Activated naive CD4-positive, alpha-beta T cell treated with anti-CD3 and anti-CD28 coated beads, Interleukin-2, amount 10 ng/mL, durations not matched to agents 7 days and 5 days (primary cell): Measurements from ENCODE around the gene SLCO1C1.
"Not testable (repeated sequence)": the region's sequence is repeated elsewhere in the genome, so short reads cannot be mapped to it uniquely, and the experiment has no call there.

Experiments
- CTCF ChIA-PET: fragments of 350-600 bp; sonication (Branson Sonifier 250); formaldehyde crosslinking; loops from one replicate; lab custom pipeline; 2021; ENCODE audit warnings: antibody characterized with exemption; lab: Charles Lee
- DNase-seq: peaks from one replicate; pipeline ENCODE4 v3.0.0-alpha.2; 2020
- H3K27ac Mint-ChIP-seq: one replicate; pipeline ENCODE4 v1.8.0; 2021; ENCODE audit warnings: mild to moderate bottlenecking, moderate library complexity, mixed read lengths
- H3K27me3 Mint-ChIP-seq: one replicate; pipeline ENCODE4 v1.8.0; 2021; ENCODE audit warnings: mild to moderate bottlenecking, mixed read lengths
- H3K36me3 Mint-ChIP-seq: one replicate; pipeline ENCODE4 v1.8.0; 2021; ENCODE audit warnings: mixed read lengths
- H3K4me1 Mint-ChIP-seq: one replicate; pipeline ENCODE4 v1.8.0; 2021; ENCODE audit warnings: mixed read lengths
- H3K4me3 Mint-ChIP-seq: one replicate; pipeline ENCODE4 v1.8.0; 2021; ENCODE audit warnings: mild to moderate bottlenecking, moderate library complexity, mixed read lengths
- H3K9me3 Mint-ChIP-seq: one replicate; pipeline ENCODE4 v1.8.0; 2021; ENCODE audit warnings: mixed read lengths

SLCO1C1 gene

GRCh38 chr12:20740972-20741371, 45.8 kb downstream of the SLCO1C1 start:
- H3K4me3 Mint-ChIP-seq: no peak overlapping the region
- H3K4me1 Mint-ChIP-seq: no peaks in the 10 kb centered on the region
- H3K27me3 Mint-ChIP-seq: no peaks in the 10 kb centered on the region
- no peaks in the 10 kb centered on the region for H3K36me3 Mint-ChIP-seq
- H3K9me3 Mint-ChIP-seq: peaks cover 3% of the 10 kb centered on the region
- H3K27ac Mint-ChIP-seq: no peak overlapping the region
- CTCF ChIA-PET: no interaction called here
- no peak for DNase-seq

GRCh38 chr12:20748198-20748597, 53.1 kb downstream of the SLCO1C1 start:
- no peaks in the 10 kb centered on the region for H3K27me3 Mint-ChIP-seq
- no peak for DNase-seq
- no peaks in the 10 kb centered on the region for H3K4me1 Mint-ChIP-seq
- peaks cover 4% of the 10 kb centered on the region for H3K9me3 Mint-ChIP-seq
- no peak overlapping the region for H3K4me3 Mint-ChIP-seq
- CTCF ChIA-PET: no interaction called here
- H3K36me3 Mint-ChIP-seq: no peaks in the 10 kb centered on the region
- no peak overlapping the region for H3K27ac Mint-ChIP-seq

GRCh38 chr12:20751046-20751445, 55.9 kb downstream of the SLCO1C1 start:
- H3K36me3 Mint-ChIP-seq: no peaks in the 10 kb centered on the region
- CTCF ChIA-PET: no interaction called here
- no peak for DNase-seq
- no peak overlapping the region for H3K4me3 Mint-ChIP-seq
- no peak overlapping the region for H3K27ac Mint-ChIP-seq
- H3K27me3 Mint-ChIP-seq: no peaks in the 10 kb centered on the region
- peaks cover 3% of the 10 kb centered on the region for H3K9me3 Mint-ChIP-seq
- H3K4me1 Mint-ChIP-seq: no peaks in the 10 kb centered on the region

- H3K36me3 Mint-ChIP-seq: no peaks in the 10 kb centered on the region
- H3K27me3 Mint-ChIP-seq: no peaks in the 10 kb centered on the region
- no peaks in the 10 kb centered on the region for H3K4me1 Mint-ChIP-seq
- CTCF ChIA-PET: no interaction called here
- H3K4me3 Mint-ChIP-seq: no peak overlapping the region
- H3K27ac Mint-ChIP-seq: no peak overlapping the region
- DNase-seq: no peak
- H3K9me3 Mint-ChIP-seq: peaks cover 14% of the 10 kb centered on the region
These were observed 82.3 kb downstream of the SLCO1C1 start for GRCh38 chr12:20777420-20777819.

- Mint-ChIP-seq H3K4me1 (no peaks in the 10 kb centered on the region), H3K36me3 (no peaks in the 10 kb centered on the region), H3K27me3 (no peaks in the 10 kb centered on the region), H3K27ac (no peak overlapping the region), H3K9me3 (peaks cover 18% of the 10 kb centered on the region), H3K4me3 (no peak overlapping the region)
- CTCF ChIA-PET: no interaction called here
- DNase-seq: no peak
These were observed 83.8 kb downstream of the SLCO1C1 start for GRCh38 chr12:20778969-20779368.

DNA sequence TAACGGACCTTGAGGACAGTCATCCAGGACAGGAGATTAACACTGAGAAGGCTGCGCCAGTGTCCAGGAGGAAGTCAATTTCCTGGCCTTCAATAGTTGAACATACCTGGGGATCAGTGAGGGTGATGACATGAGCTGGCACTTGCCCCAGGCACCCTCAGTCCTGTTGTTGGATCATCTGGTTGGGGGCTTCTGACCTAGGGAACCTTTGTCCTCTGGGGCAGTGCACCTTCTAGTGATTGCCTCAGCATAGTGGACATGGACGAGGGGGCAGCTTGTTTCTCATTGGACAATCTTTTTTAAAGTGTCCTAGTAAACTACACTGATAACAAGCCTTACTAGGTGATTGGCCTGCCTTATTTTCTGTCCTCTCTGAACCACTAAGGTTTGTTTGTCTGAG, 84.8 kb downstream of the SLCO1C1 start:
- H3K4me1 Mint-ChIP-seq, DNase-seq, H3K27me3 Mint-ChIP-seq, H3K36me3 Mint-ChIP-seq, CTCF ChIA-PET, H3K4me3 Mint-ChIP-seq, H3K27ac Mint-ChIP-seq: not testable (repeated sequence)
- peaks cover 19% of the 10 kb centered on the region for H3K9me3 Mint-ChIP-seq

DNA sequence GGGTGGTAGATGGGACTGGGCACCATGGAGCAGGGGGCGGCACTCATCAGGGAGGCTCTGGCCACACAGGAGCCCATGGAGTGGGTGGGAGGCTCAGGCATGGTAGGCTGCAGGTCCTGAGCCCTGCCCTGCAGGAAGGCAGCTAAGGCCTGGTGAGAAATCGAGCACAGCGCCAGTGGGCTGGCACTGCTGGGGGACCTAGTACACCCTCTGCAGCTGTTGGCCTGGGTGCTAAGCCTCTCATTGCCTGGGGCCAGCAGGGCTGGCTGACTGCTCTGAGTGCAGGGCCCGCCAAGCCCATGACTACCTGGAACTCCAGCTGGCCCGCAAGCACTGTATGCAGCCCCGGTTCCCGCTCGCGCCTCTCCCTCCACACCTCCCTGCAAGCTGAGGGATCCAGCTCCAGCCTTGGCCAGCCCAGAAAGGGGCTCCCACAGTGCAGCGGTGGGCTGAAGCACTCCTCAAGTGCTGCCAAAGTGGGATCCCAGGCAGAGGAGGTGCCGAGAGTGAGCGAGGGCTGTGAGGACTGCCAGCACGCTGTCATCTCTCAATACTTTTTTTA, 88.7 kb downstream of the SLCO1C1 start:
- H3K4me3 Mint-ChIP-seq, H3K9me3 Mint-ChIP-seq, CTCF ChIA-PET, H3K36me3 Mint-ChIP-seq, DNase-seq, H3K4me1 Mint-ChIP-seq, H3K27me3 Mint-ChIP-seq, H3K27ac Mint-ChIP-seq: not testable (repeated sequence)

GRCh38 chr12:20792971-20793370, 97.8 kb downstream of the SLCO1C1 start:
- Mint-ChIP-seq H3K4me3 (no peak overlapping the region), H3K4me1 (no peaks in the 10 kb centered on the region), H3K27me3 (no peaks in the 10 kb centered on the region), H3K27ac (no peak overlapping the region), H3K36me3 (no peaks in the 10 kb centered on the region), H3K9me3 (peaks cover 7% of the 10 kb centered on the region)
- CTCF ChIA-PET: no interaction called here
- no peak for DNase-seq

DNA sequence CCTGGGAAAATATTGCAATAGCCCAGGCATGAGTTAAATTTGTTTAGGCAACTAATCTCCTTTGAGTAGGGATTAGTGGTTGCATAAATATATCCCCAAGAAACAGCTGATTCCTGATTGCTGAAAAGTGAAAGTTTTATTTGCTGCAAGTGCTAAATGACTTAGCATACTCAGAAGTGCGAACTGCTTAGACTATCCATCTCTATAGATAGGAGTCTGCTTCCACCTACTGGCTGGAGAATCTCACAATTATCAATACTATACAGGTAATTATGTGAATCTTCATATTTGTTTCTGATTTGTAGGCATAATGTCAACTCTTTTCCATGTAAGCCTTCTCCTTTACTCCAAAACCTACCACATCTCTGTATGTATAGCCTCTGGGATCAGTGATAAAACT, 103.4 kb downstream of the SLCO1C1 start:
- no peaks in the 10 kb centered on the region for H3K27me3 Mint-ChIP-seq
- no peaks in the 10 kb centered on the region for H3K36me3 Mint-ChIP-seq
- DNase-seq: no peak

GRCh38 chr12:20800160-20800559, 105.0 kb downstream of the SLCO1C1 start:
- CTCF ChIA-PET: no interaction called here
- H3K27me3 Mint-ChIP-seq: no peaks in the 10 kb centered on the region
- H3K4me1 Mint-ChIP-seq: no peaks in the 10 kb centered on the region
- no peaks in the 10 kb centered on the region for H3K9me3 Mint-ChIP-seq
- H3K36me3 Mint-ChIP-seq: no peaks in the 10 kb centered on the region
- H3K27ac Mint-ChIP-seq: no peak overlapping the region
- DNase-seq: no peak
- no peak overlapping the region for H3K4me3 Mint-ChIP-seq

More for the DNA sequence above, 103.4 kb downstream of the SLCO1C1 start:
- Mint-ChIP-seq H3K4me3 (no peak overlapping the region), H3K27ac (no peak overlapping the region), H3K9me3 (no peaks in the 10 kb centered on the region), H3K4me1 (no peaks in the 10 kb centered on the region)
- CTCF ChIA-PET: no interaction called here

- Mint-ChIP-seq H3K9me3 (no peaks in the 10 kb centered on the region), H3K27me3 (no peaks in the 10 kb centered on the region), H3K4me3 (no peak overlapping the region), H3K27ac (no peak overlapping the region), H3K4me1 (no peaks in the 10 kb centered on the region), H3K36me3 (no peaks in the 10 kb centered on the region)
- no peak for DNase-seq
- CTCF ChIA-PET: no interaction called here
These were observed 105.9 kb downstream of the SLCO1C1 start for GRCh38 chr12:20801035-20801434.
